Type B pancreatic cell (in vitro differentiated cells): ENCODE measurements around the gene PML. TPM values are rescaled to one million over a fixed set of nuclear protein-coding genes. Genes with fewer than 3 reads are reported as not detected.

Experiments
- DNase-seq: peaks from one replicate; pipeline ENCODE4 v3.0.0; 2021; ENCODE audit warnings: mixed read lengths; ENCODE audit not compliant: unreplicated experiment; ENCODE audit errors: extremely low spot score
- H3K27ac Mint-ChIP-seq: 2 replicates; pipeline ENCODE4 v1.8.0; 2021; ENCODE audit warnings: mild to moderate bottlenecking, mixed read lengths
- H3K27me3 Mint-ChIP-seq: 2 replicates; pipeline ENCODE4 v1.8.0; 2021; ENCODE audit warnings: mixed read lengths
- H3K36me3 Mint-ChIP-seq: 2 replicates; pipeline ENCODE4 v1.8.0; 2021; ENCODE audit warnings: mixed read lengths
- H3K4me1 Mint-ChIP-seq: one replicate; pipeline ENCODE4 v1.8.0; 2021; ENCODE audit warnings: mixed read lengths; ENCODE audit not compliant: unreplicated experiment
- H3K4me3 Mint-ChIP-seq: 2 replicates; pipeline ENCODE4 v1.8.0; 2021; ENCODE audit warnings: mild to moderate bottlenecking, mixed read lengths
- H3K9me3 Mint-ChIP-seq: 2 replicates; pipeline ENCODE4 v1.8.0; 2021; ENCODE audit warnings: mixed read lengths
- CTCF ChIP-seq: fragments of 200-600 bp; sonication (generic); conservative IDR thresholded peaks from 2 replicates; pipeline ENCODE4 v1.5.0; 2021; ENCODE audit warnings: antibody characterized with exemption, mild to moderate bottlenecking
- total RNA-seq: library from RNA; stranded (reverse); gene quantifications from 2 replicates; pipeline ENCODE4 v1.2.1, GENCODE V29; 2021; ENCODE audit warnings: low replicate concordance

Gene PML
- total RNA-seq, 1 donor from 2014 or later = 29.8 TPM

DNA sequence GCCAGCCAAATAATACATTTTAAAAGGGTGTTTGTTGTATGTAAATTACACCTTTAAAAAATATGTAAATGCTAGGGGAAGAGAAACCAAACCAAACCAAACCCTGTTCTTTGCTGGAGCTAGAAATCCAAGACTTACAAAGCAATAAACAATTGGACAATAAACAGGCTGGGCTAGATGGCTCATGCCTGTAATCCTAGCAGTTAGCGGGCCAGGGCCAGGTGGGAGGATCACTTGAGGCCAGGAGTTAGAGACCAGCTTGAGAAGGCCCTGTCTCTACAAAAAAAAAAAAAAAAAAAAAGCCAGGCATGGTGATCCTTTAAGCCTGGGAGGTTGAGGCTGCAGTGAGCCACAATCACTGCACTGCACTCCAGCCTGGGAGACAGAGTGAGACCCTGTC, 14.9 kb upstream of the PML start:
- H3K4me1 Mint-ChIP-seq = peaks cover 13% of the 10 kb centered on the region
- no peak for TF ChIP-seq CTCF
- no peaks in the 10 kb centered on the region for H3K9me3 Mint-ChIP-seq
- peaks cover 5% of the 10 kb centered on the region for H3K36me3 Mint-ChIP-seq
- no peak overlapping the region for H3K27ac Mint-ChIP-seq
- no peak for DNase-seq
- no peak overlapping the region for H3K4me3 Mint-ChIP-seq
- peaks cover 17% of the 10 kb centered on the region for H3K27me3 Mint-ChIP-seq

- Mint-ChIP-seq H3K36me3 (peaks cover 5% of the 10 kb centered on the region), H3K9me3 (no peaks in the 10 kb centered on the region), H3K4me1 (peaks cover 20% of the 10 kb centered on the region), H3K27ac (no peak overlapping the region), H3K27me3 (peaks cover 4% of the 10 kb centered on the region), H3K4me3 (no peak overlapping the region)
- TF ChIP-seq CTCF = no peak
- no peak for DNase-seq
These were observed 12.7 kb upstream of the PML start for GRCh38 chr15:73981761-73982221.

- DNase-seq = no peak
- Mint-ChIP-seq H3K4me1 (peaks cover 20% of the 10 kb centered on the region), H3K4me3 (no peak overlapping the region), H3K9me3 (no peaks in the 10 kb centered on the region), H3K36me3 (peaks cover 5% of the 10 kb centered on the region), H3K27ac (no peak overlapping the region), H3K27me3 (peaks cover 4% of the 10 kb centered on the region)
- no peak for TF ChIP-seq CTCF
These were observed 12.1 kb upstream of the PML start for GRCh38 chr15:73982222-73982962.

DNA sequence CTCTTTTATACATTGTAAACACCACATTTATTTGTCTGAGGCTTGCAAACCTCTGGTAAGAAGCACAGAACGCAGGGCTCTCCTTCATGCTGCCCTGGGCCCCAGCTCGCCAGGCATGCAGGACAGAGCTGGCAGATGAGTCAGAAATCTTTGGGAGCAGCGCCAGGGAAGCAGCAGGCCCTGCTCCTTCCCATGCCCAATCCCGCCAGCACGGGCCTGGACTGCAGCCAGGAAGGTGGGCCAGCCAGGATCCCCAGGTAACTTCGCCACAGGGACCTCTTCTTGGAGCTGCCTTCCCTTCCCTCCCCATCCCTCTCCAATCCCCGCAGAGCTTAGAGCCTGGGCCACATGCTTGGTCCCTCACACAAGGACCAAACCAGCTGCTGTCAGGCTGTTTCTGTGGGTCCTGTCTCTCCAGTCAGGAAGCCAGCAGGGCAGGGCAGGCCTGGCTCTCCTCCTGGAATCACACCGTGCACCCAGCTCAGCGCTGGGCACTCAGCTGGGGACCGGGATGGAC, 11.2 kb upstream of the PML start:
- no peak overlapping the region for H3K4me3 Mint-ChIP-seq
- DNase-seq = no peak
- no peak for TF ChIP-seq CTCF
- H3K27ac Mint-ChIP-seq = no peak overlapping the region
- peaks cover 5% of the 10 kb centered on the region for H3K36me3 Mint-ChIP-seq
- no peaks in the 10 kb centered on the region for H3K9me3 Mint-ChIP-seq
- no peaks in the 10 kb centered on the region for H3K27me3 Mint-ChIP-seq
- H3K4me1 Mint-ChIP-seq = peaks cover 20% of the 10 kb centered on the region

- no peaks in the 10 kb centered on the region for H3K27me3 Mint-ChIP-seq
- H3K4me1 Mint-ChIP-seq = peaks cover 20% of the 10 kb centered on the region
- DNase-seq = no peak
- TF ChIP-seq CTCF = no peak
- no peak overlapping the region for H3K4me3 Mint-ChIP-seq
- H3K27ac Mint-ChIP-seq = no peak overlapping the region
- H3K36me3 Mint-ChIP-seq = peaks cover 5% of the 10 kb centered on the region
- no peaks in the 10 kb centered on the region for H3K9me3 Mint-ChIP-seq
These were observed 10.7 kb upstream of the PML start for GRCh38 chr15:73983773-73984172.
